HUES6 (cell line): ENCODE results near the gene ATG10.
A peak's percentile ranks its signal among the peaks of the same experiment; 100 is the strongest.

Experiments used
- H3K27ac ChIP-seq: 2 replicates; pipeline ENCODE4 v1.7.0; 2013; ENCODE audit warnings: low read depth, mild to moderate bottlenecking, low read length, inconsistent platforms
- H3K27me3 ChIP-seq: 2 replicates; pipeline ENCODE4 v1.6.1; 2013; ENCODE audit warnings: low read length; ENCODE audit not compliant: control insufficient read depth, insufficient read depth
- H3K36me3 ChIP-seq: 2 replicates; pipeline ENCODE4 v1.6.1; 2013; ENCODE audit warnings: low read length; ENCODE audit not compliant: control insufficient read depth, insufficient read depth
- H3K4me1 ChIP-seq: 2 replicates; pipeline ENCODE4 v1.6.1; 2013; ENCODE audit warnings: low read length; ENCODE audit not compliant: control insufficient read depth, insufficient read depth
- H3K4me3 ChIP-seq: 2 replicates; pipeline ENCODE4 v1.5.1; 2013; ENCODE audit warnings: low read depth, low read length
- H3K9ac ChIP-seq: one replicate; pipeline ENCODE4 v1.6.1; 2013; ENCODE audit warnings: mild to moderate bottlenecking, low read length
- H3K9me3 ChIP-seq: 2 replicates; pipeline ENCODE4 v1.6.1; 2013; ENCODE audit warnings: low read depth, low read length; ENCODE audit not compliant: control insufficient read depth, insufficient read depth

ATG10 gene

DNA sequence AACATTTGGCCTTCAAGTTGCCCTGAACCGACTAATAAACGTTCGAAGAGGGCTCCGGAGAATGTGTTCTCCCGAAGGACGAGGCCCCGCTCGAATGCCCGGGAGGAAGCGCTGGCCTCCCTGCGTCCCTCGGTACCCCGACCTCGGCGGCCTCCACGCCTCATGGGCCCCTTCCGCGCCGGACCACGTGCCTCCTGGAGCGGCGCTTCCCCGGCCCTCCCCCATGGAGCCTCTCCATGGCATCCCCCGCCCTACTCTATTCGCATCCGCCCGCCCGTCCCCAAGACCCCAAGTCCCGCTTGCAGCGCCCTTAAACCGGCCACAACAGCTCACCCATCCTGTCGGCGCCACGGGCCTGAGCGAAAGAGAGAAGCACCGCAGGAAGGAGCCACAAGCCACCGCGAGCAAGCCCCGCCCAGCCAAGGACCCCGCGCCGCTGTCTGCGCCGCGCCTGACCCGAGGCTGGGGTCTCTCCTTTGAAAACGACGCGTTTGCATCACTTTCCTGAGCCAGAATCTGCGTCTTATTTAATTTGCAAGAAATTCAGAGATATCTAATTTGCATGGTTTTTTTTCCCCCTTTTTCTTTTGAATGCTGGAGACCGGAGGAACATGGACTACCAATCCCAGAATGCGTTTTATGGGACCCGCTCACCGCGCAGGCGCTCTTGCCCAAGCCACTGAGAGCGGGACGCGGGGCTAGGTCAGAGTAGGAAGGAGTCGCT lies 306.3 kb downstream of the ATG10 start, which contains the start of gene RPS23:
RPS23 (minus strand) TSS at position 368 of the 724 bp plus-strand sequence; CDS start at position 337, 31 bp downstream.
- Histone ChIP-seq H3K4me3 (peak within 1 kb of the TSS; percentile 93), H3K27ac (peak within 1 kb of the TSS; percentile 99), H3K4me1 (peaks cover 10% of the 10 kb centered on the region; the same call in 1 of the 2 replicates), H3K9me3 (no peaks in the 10 kb centered on the region), H3K9ac (peak within 1 kb of the TSS; percentile 99), H3K27me3 (no peaks in the 10 kb centered on the region), H3K36me3 (peaks cover 34% of the 10 kb centered on the region)

GRCh38 chr5:82278711-82279370 lies 307.0 kb downstream of the ATG10 start:
- Histone ChIP-seq H3K4me1 (peaks cover 10% of the 10 kb centered on the region; the same call in 1 of the 2 replicates), H3K9ac (peak overlapping the region; percentile 99), H3K36me3 (peaks cover 34% of the 10 kb centered on the region), H3K27me3 (no peaks in the 10 kb centered on the region), H3K4me3 (peak overlapping the region; percentile 93), H3K27ac (peak overlapping the region; percentile 99), H3K9me3 (no peaks in the 10 kb centered on the region)

GRCh38 chr5:82283893-82284292 lies 312.1 kb downstream of the ATG10 start:
- H3K4me1 ChIP-seq: no peaks in the 10 kb centered on the region
- no peaks in the 10 kb centered on the region for H3K36me3 ChIP-seq
- no peak overlapping the region for H3K9ac ChIP-seq
- H3K27ac ChIP-seq: no peak overlapping the region
- H3K4me3 ChIP-seq: no peak overlapping the region
- no peaks in the 10 kb centered on the region for H3K27me3 ChIP-seq
- H3K9me3 ChIP-seq: no peaks in the 10 kb centered on the region

DNA sequence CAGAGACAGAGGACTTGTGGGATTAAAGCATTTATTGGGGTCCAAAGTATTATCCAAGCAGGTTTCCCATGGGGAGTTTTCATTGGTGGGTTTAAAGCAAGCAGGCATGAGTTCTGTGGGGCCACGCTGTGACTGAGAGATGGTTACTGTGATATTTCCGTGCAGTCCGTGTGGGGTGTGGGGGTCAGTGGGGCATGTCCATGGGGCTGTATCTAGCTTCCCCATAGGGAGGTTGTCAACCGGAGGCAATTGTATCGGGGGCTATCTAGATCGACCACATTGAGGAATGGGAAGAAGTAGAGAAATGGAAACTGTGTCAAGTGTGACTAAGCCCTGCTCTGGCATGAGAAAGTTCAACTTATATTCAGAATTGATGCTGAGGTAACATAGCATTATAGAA lies 313.4 kb downstream of the ATG10 start:
- Histone ChIP-seq H3K27me3 (no peaks in the 10 kb centered on the region), H3K36me3 (no peaks in the 10 kb centered on the region), H3K4me1 (peaks cover 7% of the 10 kb centered on the region; the same call in 1 of the 2 replicates), H3K27ac (no peak overlapping the region), H3K9me3 (no peaks in the 10 kb centered on the region), H3K9ac (no peak overlapping the region), H3K4me3 (no peak overlapping the region)

DNA sequence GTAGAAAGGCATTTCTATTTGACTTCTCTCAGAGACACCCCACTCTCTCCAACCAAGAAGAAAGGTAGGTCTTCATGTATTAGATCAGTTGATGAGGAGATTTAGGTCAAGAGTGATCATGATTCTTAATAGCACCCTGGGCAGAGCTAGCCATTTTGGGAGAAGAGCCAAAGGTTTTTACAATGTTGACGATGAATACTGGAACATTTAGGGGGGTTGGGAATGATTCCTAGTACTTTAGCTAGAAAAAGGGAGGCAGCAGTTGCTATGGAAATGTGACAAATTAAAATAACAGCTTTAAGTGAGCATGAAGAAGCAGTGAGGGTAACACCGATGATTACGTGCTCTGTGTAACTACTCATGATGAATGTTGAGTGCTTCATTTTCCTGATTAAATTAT lies 315.8 kb downstream of the ATG10 start:
- no peak overlapping the region for H3K27ac ChIP-seq
- no peaks in the 10 kb centered on the region for H3K27me3 ChIP-seq
- no peaks in the 10 kb centered on the region for H3K36me3 ChIP-seq
- no peaks in the 10 kb centered on the region for H3K9me3 ChIP-seq
- H3K4me1 ChIP-seq: peaks cover 21% of the 10 kb centered on the region; the same call in 1 of the 2 replicates
- no peak overlapping the region for H3K9ac ChIP-seq
- no peak overlapping the region for H3K4me3 ChIP-seq

- Histone ChIP-seq H3K27me3 (no peaks in the 10 kb centered on the region), H3K36me3 (no peaks in the 10 kb centered on the region), H3K27ac (no peak overlapping the region), H3K4me3 (no peak overlapping the region), H3K9ac (no peak overlapping the region), H3K9me3 (no peaks in the 10 kb centered on the region), H3K4me1 (peaks cover 40% of the 10 kb centered on the region; the same call in 1 of the 2 replicates)
Observed at GRCh38 chr5:82290005-82290404, 318.2 kb downstream of the ATG10 start.

GRCh38 chr5:82290908-82291307 lies 319.1 kb downstream of the ATG10 start:
- no peaks in the 10 kb centered on the region for H3K9me3 ChIP-seq
- no peak overlapping the region for H3K9ac ChIP-seq
- peaks cover 49% of the 10 kb centered on the region for H3K4me1 ChIP-seq
- no peaks in the 10 kb centered on the region for H3K36me3 ChIP-seq
- H3K4me3 ChIP-seq: no peak overlapping the region
- H3K27me3 ChIP-seq: no peaks in the 10 kb centered on the region
- H3K27ac ChIP-seq: no peak overlapping the region

GRCh38 chr5:82291420-82291819 lies 319.6 kb downstream of the ATG10 start:
- no peak overlapping the region for H3K4me3 ChIP-seq
- no peak overlapping the region for H3K9ac ChIP-seq
- H3K27me3 ChIP-seq: no peaks in the 10 kb centered on the region
- no peaks in the 10 kb centered on the region for H3K36me3 ChIP-seq
- H3K4me1 ChIP-seq: peaks cover 53% of the 10 kb centered on the region
- no peaks in the 10 kb centered on the region for H3K9me3 ChIP-seq
- no peak overlapping the region for H3K27ac ChIP-seq

- no peak overlapping the region for H3K4me3 ChIP-seq
- no peak overlapping the region for H3K9ac ChIP-seq
- H3K9me3 ChIP-seq: no peaks in the 10 kb centered on the region
- H3K36me3 ChIP-seq: no peaks in the 10 kb centered on the region
- H3K27ac ChIP-seq: no peak overlapping the region
- H3K4me1 ChIP-seq: peaks cover 55% of the 10 kb centered on the region
- no peaks in the 10 kb centered on the region for H3K27me3 ChIP-seq
Observed at GRCh38 chr5:82295144-82295543, 323.3 kb downstream of the ATG10 start.

- no peaks in the 10 kb centered on the region for H3K36me3 ChIP-seq
- H3K27ac ChIP-seq: no peak overlapping the region
- H3K4me3 ChIP-seq: no peak overlapping the region
- H3K4me1 ChIP-seq: peaks cover 48% of the 10 kb centered on the region
- H3K9me3 ChIP-seq: no peaks in the 10 kb centered on the region
- no peaks in the 10 kb centered on the region for H3K27me3 ChIP-seq
- H3K9ac ChIP-seq: no peak overlapping the region
Observed at GRCh38 chr5:82295959-82296531, 324.2 kb downstream of the ATG10 start.

DNA sequence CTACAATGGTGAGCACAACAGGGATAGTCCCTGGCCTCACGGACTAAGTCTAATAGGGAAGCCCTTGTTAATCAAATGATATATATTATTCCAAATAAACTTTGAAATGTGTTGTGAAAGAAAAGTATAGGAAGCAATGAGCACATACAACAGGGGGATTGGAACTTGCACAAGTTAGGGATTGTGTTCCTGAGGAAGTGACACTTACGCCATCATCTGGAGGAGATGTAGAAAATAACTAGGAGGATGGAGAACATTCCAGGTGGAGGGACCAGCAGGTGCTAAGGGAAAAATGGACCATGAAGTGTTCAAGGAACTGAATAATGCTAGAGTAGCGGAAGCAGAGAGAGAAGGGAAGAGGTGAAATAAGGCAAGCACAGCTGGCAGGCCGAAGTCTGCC lies 325.1 kb downstream of the ATG10 start:
- no peaks in the 10 kb centered on the region for H3K27me3 ChIP-seq
- no peaks in the 10 kb centered on the region for H3K9me3 ChIP-seq
- no peak overlapping the region for H3K4me3 ChIP-seq
- H3K9ac ChIP-seq: no peak overlapping the region
- H3K36me3 ChIP-seq: no peaks in the 10 kb centered on the region
- H3K27ac ChIP-seq: no peak overlapping the region
- H3K4me1 ChIP-seq: peaks cover 41% of the 10 kb centered on the region
